Immature natural killer cell (primary cell): ENCODE results near the gene ZBED4. TPM values are rescaled to one million over a fixed set of nuclear protein-coding genes. Genes with fewer than 3 reads are reported as not detected.

Source experiments
- DNase-seq, 3 donors: peaks; one replicate each; pipeline ENCODE4 v3.0.0; 2022; ENCODE audit warnings: mixed read lengths in 1 of 3
- H3K27ac Mint-ChIP-seq, 6 donors: one replicate each; pipeline ENCODE4 v1.8.0; 2020; ENCODE audit warnings: mixed read lengths in 6 of 6, mild to moderate bottlenecking in 5 of 6, inconsistent platforms in 4 of 6, moderate library complexity in 3 of 6
- H3K27me3 Mint-ChIP-seq, 3 donors: one replicate each; pipeline ENCODE4 v1.8.0; 2020 to 2021; ENCODE audit warnings: low read depth in 3 of 3, mild to moderate bottlenecking in 3 of 3, mixed read lengths in 3 of 3, moderate library complexity in 3 of 3, inconsistent platforms in 1 of 3
- H3K36me3 Mint-ChIP-seq, 3 donors: one replicate each; pipeline ENCODE4 v1.8.0; 2020; ENCODE audit warnings: mixed read lengths in 3 of 3, inconsistent platforms in 2 of 3, mild to moderate bottlenecking in 2 of 3
- H3K4me1 Mint-ChIP-seq, 2 donors: one replicate each; pipeline ENCODE4 v1.8.0; 2020; ENCODE audit warnings: inconsistent platforms in 2 of 2, mild to moderate bottlenecking in 2 of 2, mixed read lengths in 2 of 2, moderate library complexity in 1 of 2
- H3K4me3 Mint-ChIP-seq, 5 donors: one replicate each; pipeline ENCODE4 v1.8.0; 2020; ENCODE audit warnings: mild to moderate bottlenecking in 5 of 5, mixed read lengths in 5 of 5, inconsistent platforms in 3 of 5, moderate library complexity in 3 of 5
- H3K9me3 Mint-ChIP-seq, 6 donors: one replicate each; pipeline ENCODE4 v1.8.0; 2020; ENCODE audit warnings: mild to moderate bottlenecking in 6 of 6, mixed read lengths in 6 of 6, inconsistent platforms in 4 of 6, moderate library complexity in 3 of 6
- polyA plus RNA-seq, 3 donors: library from polyadenylated mRNA; unstranded; fragments of 300-500 nt; fragmentation: Illumina TruSeq; gene quantifications; one replicate each; pipeline ENCODE4 v1.2.3, GENCODE V29; 2021

Gene ZBED4
- polyA plus RNA-seq, 3 donors from 2014 or later, result 4.1 to 9.7 (median 4.6) TPM

DNA sequence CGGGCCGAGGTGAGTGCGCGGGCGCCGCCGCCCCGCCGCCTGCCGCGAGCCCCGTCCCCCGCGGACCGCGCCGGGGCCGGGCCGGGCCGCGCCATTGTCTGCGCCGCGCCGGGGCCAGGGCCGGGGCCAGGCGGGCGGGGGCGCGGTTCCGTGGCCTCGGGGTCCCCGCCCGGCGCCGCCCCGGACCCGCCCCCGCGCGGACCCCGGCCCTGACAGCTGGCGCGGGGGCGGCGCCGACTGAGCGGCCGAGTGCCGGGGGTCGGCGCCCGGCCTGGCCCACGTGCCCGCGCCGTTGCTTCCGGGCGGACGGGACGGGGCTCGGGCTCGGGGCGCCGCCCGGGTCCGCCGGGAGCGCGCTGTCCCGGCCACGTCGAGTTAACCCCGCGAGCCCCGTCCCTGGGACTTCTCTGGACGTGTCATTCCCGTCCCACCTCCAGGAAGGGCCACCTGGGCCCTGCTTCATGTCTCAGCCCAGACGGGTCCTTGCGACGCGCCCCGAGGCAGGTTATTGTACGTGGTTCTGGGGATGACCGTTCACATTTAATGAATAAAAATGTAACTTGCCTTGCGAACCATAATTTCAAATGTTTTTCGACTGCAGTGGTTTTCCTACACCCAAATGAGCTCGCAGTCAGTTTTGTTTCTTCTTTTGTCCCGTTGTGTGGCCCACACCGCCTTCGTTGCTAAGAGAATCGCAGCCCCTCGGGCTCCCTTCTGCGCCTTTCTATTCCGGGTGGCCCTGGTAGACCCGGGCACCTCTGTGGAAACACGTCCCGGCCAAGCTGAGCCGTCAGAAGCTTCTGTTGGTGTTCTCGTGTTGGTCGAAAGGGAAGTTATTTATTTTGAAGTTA lies 562 bp downstream of the ZBED4 start:
- Mint-ChIP-seq H3K27me3 (peaks cover 11 to 27% (median 14%) of the 10 kb centered on the region in 3 donors), H3K4me1 (peaks cover 46 to 54% of the 10 kb centered on the region in 2 donors), H3K9me3 (no peaks in the 10 kb centered on the region), H3K27ac (peak overlapping the region; percentile 87 to 96 (median 95)), H3K36me3 (peaks cover 0 to 3% (median 0%) of the 10 kb centered on the region in 3 donors), H3K4me3 (peak overlapping the region; percentile 91 to 95 (median 95))
- DNase-seq, result peak in 2 of 3 donors; percentile 24 to 36

DNA sequence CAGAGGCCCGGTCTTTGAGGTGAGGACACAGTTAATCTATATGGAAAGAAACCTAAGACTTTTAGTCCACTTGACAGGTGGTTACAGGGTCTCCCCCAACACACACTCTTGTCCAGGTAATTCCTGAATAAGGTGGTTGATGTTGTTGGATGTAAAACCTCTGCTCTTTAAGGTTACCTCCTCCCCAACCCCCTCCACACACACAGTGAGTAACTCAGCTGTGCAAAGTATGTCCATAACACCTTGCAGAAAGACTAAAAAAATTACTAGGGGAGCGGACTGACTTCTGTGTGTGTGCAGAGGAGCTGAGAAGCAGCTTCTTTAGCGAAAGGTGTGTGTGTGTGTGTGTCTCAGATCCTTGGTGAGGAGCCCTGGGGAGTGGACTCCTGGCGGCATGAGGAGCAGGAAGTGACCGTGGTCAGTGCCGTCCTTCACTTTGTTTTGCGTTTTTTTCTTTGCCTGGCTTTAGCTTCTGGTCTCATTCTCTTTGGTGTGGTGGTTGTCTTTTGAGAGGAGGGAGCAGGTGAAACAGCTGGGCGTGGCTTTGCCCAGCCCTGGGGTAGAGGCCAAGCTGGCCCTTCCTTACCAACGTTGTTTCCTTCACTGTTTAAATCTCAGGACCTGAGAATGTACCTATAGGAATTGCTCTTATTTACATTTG lies 1.7 kb downstream of the ZBED4 start:
- Mint-ChIP-seq H3K27me3 (peaks cover 7 to 25% (median 14%) of the 10 kb centered on the region in 3 donors), H3K27ac (peak overlapping the region; percentile 62 to 96 (median 95)), H3K4me3 (peak overlapping the region; percentile 91 to 95 (median 95)), H3K36me3 (peaks cover 0 to 3% (median 0%) of the 10 kb centered on the region in 3 donors), H3K4me1 (peaks cover 40 to 55% of the 10 kb centered on the region in 2 donors), H3K9me3 (no peaks in the 10 kb centered on the region)
- peak in 1 of 3 donors; percentile 13 for DNase-seq

DNA sequence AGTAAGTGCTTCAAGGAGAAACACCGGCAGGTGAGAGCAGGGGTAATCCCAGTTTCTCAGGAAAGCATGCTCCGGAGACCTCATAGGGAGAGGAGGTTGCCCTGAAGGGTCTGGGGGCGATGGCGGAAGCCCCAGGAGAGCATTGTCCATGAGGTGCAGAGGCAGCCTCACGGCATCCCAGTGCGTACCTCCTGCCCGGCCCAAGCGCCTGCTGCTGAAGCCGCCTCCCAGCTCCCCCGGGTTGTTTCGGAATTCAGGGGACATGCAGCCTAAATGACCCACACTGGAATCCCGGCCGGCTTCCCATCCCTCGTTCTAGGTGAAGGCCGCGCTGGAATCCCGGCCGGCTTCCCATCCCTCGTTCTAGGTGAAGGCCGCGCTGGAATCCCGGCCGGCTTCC lies 2.7 kb downstream of the ZBED4 start:
- Mint-ChIP-seq H3K27me3 (peaks cover 4 to 19% (median 6%) of the 10 kb centered on the region in 3 donors), H3K9me3 (no peaks in the 10 kb centered on the region), H3K27ac (peak overlapping the region in 4 of 6 donors; percentile 62 to 96 (median 94)), H3K4me3 (peak overlapping the region in 3 of 5 donors; percentile 91 to 95 (median 94)), H3K36me3 (peaks cover 0 to 3% (median 0%) of the 10 kb centered on the region in 3 donors), H3K4me1 (peaks cover 36 to 46% of the 10 kb centered on the region in 2 donors)
- no peak for DNase-seq

DNA sequence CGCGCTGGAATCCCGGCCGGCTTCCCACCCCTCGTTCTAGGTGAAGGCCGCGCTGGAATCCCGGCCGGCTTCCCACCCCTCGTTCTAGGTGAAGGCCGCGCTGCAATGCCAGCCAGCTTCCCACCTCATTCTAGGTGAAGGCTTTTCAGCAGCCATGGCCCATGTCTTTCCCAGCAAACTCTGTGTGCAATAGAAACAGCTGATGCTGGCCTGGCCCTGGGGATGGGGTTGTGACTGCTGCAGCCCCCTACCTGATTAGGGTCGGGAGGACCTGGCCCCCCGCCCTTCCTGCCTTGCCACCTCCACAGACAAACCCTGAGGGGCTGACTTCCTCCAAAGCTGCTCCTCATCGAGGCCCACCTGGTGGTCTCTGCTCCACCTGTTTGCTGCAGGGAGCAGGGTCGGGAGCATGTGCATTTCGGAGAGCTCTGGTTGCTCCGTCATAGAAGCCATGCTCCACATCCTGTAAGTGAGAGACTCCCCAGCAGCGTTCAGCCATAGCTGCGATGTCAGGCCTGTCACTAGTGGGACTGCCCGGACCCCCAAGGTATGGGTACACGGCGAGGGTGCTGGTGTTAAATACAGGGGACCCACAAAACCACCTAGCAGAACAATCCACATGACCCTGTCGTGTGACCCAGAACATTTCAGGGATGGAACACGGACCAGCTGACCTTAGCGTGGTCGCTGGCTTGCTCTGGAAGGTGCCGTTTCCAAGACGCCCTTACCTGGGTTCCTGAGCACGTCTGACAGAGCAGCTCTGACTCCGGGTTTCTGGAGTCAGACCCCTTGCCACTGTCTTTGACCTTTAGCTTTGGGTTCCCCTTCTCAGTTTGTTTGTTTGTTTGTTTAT lies 3.3 kb downstream of the ZBED4 start:
- peaks cover 38 to 44% of the 10 kb centered on the region in 2 donors for H3K4me1 Mint-ChIP-seq
- peak overlapping the region in 1 of 5 donors; percentile 20 for H3K4me3 Mint-ChIP-seq
- H3K9me3 Mint-ChIP-seq, result no peaks in the 10 kb centered on the region
- H3K27ac Mint-ChIP-seq, result peak overlapping the region in 1 of 6 donors; percentile 31
- H3K36me3 Mint-ChIP-seq, result no peaks in the 10 kb centered on the region
- no peak for DNase-seq
- peaks cover 4 to 16% (median 6%) of the 10 kb centered on the region in 3 donors for H3K27me3 Mint-ChIP-seq

DNA sequence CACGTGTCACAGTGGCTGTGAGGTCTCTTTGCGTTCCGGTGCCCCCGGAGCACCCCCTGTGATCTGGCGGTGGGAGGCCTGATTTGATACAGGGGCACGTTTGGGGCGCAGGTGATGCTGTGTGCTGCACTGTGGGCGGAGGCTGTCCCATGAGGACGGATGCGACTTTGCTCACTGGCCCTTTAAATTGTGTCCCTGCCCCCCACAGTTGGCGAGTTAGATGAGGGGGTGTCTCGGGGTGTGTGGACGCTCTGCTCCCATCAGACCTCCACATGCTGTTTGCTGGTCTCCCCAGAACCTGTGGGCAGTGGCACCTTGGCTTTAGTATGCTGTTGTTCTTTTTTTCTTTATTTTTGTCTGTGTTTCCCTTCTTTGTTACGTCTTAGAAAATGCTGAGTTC lies 5.2 kb downstream of the ZBED4 start:
- DNase-seq, result no peak
- Mint-ChIP-seq H3K36me3 (no peaks in the 10 kb centered on the region), H3K9me3 (no peaks in the 10 kb centered on the region), H3K4me1 (peaks cover 38 to 46% of the 10 kb centered on the region in 2 donors), H3K27ac (peak overlapping the region in 2 of 6 donors; percentile 42 to 86), H3K4me3 (no peak overlapping the region), H3K27me3 (peaks cover 4 to 12% (median 6%) of the 10 kb centered on the region in 3 donors)

DNA sequence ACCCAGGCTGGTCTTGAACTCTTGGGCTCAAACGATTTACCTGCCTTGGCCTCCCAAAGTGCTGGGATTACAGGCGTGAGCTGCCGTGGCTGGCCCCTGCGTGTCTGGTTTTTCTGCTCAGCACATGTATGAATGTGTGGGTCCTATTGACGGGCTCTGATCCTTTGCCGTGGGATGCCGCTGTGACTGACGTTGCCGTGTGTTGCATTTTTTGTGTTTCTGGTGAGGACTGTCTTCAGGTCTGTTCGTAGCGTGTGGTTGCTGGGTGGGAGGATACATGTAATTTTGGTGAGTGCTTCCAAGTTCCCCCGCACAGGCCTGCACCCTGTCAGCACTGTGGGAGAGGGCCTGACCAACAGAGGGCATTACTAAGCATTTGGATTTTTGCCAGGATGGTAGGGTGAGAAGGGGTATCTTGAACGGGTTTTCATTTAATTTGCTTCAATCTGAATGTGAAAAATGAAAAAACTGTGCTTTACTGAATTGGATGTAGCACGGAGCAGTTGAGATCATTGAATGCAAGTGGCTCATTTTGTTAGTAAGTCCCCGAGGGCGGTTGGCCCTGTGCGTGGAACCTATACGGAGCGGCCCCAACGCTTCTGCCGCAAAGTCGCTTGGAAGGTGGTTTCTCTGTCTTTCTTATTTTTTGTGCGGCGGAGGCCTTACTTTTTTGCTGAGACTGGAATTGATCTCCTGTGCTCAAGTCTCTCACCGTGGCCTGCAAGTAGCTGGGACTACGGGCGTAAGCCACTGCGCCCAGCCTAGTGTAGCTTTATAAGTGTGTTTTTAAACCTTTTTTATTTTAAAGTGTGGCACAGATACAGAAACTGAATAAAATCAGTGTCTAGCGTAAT lies 8.2 kb downstream of the ZBED4 start:
- Mint-ChIP-seq H3K9me3 (peaks cover 0 to 12% (median 5%) of the 10 kb centered on the region in 6 donors), H3K4me1 (peaks cover 37 to 46% of the 10 kb centered on the region in 2 donors), H3K27me3 (peaks cover 2 to 12% (median 10%) of the 10 kb centered on the region in 3 donors), H3K36me3 (peaks cover 8 to 15% (median 14%) of the 10 kb centered on the region in 3 donors), H3K4me3 (no peak overlapping the region), H3K27ac (peak overlapping the region in 2 of 6 donors; percentile 24 to 41)
- DNase-seq, result no peak

DNA sequence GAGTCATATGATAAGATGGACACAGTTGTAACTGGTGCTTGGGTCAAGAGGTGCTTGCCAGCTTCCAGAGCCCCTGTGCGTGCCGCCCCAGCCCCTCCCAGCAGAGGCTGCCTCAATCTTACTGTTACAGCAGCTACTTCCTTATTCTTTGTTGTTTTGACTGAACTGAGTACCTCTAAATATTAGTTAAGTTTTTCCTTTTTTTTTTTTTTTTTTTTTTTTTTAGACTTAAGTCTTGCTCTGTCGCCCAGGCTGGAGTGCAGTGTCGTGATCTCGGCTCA lies 8.8 kb downstream of the ZBED4 start:
- Mint-ChIP-seq H3K4me3 (no peak overlapping the region), H3K27me3 (peaks cover 2 to 18% (median 14%) of the 10 kb centered on the region in 3 donors), H3K36me3 (peaks cover 10 to 19% (median 18%) of the 10 kb centered on the region in 3 donors), H3K27ac (peak overlapping the region in 1 of 6 donors; percentile 24), H3K4me1 (peaks cover 41 to 51% of the 10 kb centered on the region in 2 donors), H3K9me3 (peaks cover 0 to 15% (median 5%) of the 10 kb centered on the region in 6 donors)
- no peak for DNase-seq

DNA sequence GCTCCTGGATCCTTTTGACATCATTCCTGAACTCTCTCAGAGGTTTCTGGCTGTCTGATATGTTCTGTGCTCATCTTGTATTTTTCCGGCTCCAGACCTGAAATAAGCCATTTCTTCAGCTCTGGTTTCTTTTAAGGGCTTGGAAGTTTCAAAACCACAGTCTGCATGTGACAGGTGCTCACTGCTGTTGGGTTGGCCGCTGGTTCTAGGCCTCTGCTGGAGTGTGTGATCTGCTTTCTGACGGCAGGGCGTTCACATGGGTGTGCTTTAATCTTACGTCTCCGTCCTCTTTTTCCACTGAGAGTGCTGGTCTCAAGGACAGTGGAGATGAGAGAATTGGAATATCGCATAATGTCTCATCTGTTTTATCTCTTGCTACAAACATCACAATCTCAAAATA lies 10.3 kb downstream of the ZBED4 start:
- Mint-ChIP-seq H3K4me1 (peaks cover 49 to 57% of the 10 kb centered on the region in 2 donors), H3K9me3 (peaks cover 3 to 18% (median 5%) of the 10 kb centered on the region in 6 donors), H3K27ac (peak overlapping the region in 5 of 6 donors; percentile 4 to 74 (median 48)), H3K27me3 (peaks cover 8 to 31% (median 27%) of the 10 kb centered on the region in 3 donors), H3K36me3 (peaks cover 14 to 21% (median 19%) of the 10 kb centered on the region in 3 donors), H3K4me3 (no peak overlapping the region)
- no peak for DNase-seq

DNA sequence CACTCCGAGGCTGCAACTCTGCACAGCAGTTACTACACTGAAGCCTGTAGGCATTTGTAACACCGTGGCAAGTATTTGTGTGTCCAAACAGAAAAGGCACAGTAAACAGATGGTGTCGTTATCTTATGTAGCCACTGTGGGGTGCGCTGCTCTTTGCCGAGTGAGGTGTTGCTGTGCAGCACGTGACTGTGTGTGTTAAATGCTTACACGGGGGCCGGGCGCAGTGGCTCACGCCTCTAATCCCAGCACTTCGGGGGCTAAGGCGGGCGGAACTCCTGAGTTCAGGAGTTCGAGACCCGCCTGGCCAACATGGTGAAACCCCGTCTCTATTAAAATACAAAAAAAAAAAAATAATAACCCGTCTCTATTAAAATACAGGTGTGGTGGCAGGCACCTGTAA lies 11.5 kb downstream of the ZBED4 start:
- no peak for DNase-seq
- Mint-ChIP-seq H3K4me3 (no peak overlapping the region), H3K9me3 (peaks cover 5 to 26% (median 9%) of the 10 kb centered on the region in 6 donors), H3K27me3 (peaks cover 16 to 43% (median 39%) of the 10 kb centered on the region in 3 donors), H3K27ac (no peak overlapping the region), H3K36me3 (peaks cover 19 to 24% (median 21%) of the 10 kb centered on the region in 3 donors), H3K4me1 (peaks cover 59 to 66% of the 10 kb centered on the region in 2 donors)

DNA sequence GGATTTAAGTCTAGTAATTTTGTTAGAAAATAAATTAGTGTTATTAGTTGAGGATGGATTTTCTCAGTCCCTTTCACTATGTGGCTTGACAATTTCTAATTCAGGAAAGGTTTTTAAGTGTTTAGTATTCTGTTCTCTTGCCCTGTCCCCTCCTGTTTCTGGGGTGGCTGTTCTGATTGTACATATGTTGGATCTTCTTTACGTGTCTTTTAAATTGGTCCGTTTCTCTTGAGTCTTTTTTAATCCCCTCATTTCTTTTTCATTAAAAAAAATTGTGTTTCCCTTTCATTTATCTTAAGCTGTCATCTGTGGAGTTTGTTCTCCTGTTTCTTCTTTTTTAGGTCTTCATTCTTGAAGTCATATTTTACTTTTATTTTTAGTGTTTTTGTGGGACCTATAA lies 12.5 kb downstream of the ZBED4 start:
- H3K9me3 Mint-ChIP-seq, result peaks cover 7 to 29% (median 9%) of the 10 kb centered on the region in 6 donors
- H3K4me1 Mint-ChIP-seq, result peaks cover 65 to 73% of the 10 kb centered on the region in 2 donors
- peak overlapping the region in 5 of 6 donors; percentile 92 to 99 (median 96) for H3K27ac Mint-ChIP-seq
- no peak for DNase-seq
- H3K27me3 Mint-ChIP-seq, result peaks cover 19 to 49% (median 45%) of the 10 kb centered on the region in 3 donors
- H3K4me3 Mint-ChIP-seq, result peak overlapping the region in 4 of 5 donors; percentile 75 to 86 (median 78)
- H3K36me3 Mint-ChIP-seq, result peaks cover 21 to 26% (median 23%) of the 10 kb centered on the region in 3 donors

DNA sequence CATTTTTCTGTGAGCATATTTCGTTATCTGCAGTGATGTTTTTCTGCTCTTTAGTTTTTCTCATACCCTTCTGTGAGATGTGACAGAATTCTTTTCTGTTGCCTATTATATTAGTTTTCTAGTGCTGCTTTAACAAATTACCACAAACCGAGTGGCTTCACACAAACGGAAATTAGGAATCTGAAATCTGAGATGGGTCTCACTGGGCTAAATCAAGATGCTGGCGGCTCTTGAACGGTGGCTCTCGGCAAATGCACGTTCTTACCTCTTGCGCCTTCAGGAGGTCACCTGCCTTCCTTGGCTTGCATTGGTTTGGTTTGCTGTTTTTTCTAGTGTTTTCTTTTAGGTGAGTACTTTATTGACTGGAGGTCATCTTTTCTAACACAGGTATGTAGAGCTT lies 13.0 kb downstream of the ZBED4 start:
- Mint-ChIP-seq H3K4me3 (peak overlapping the region; percentile 75 to 86 (median 80)), H3K4me1 (peaks cover 64 to 73% of the 10 kb centered on the region in 2 donors), H3K27me3 (peaks cover 19 to 49% (median 45%) of the 10 kb centered on the region in 3 donors), H3K27ac (peak overlapping the region; percentile 79 to 99 (median 96)), H3K36me3 (peaks cover 21 to 26% (median 23%) of the 10 kb centered on the region in 3 donors), H3K9me3 (peaks cover 7 to 29% (median 9%) of the 10 kb centered on the region in 6 donors)
- DNase-seq, result peak in 2 of 3 donors; percentile 36 to 39
